Activated T-cell treated with anti-CD3 and anti-CD28 coated beads, Interleukin-2, amount 50 U/mL, for 72 hours (primary cell): ENCODE results near the gene AP3B2. TPM values are rescaled to one million over a fixed set of nuclear protein-coding genes. Genes with fewer than 3 reads are reported as not detected.
"Not testable (repeated sequence)": the region's sequence is repeated elsewhere in the genome, so short reads cannot be mapped to it uniquely, and the experiment has no call there.

Source experiments
- ATAC-seq, 2 donors: fragments of 150-1000 bp; cut with Tn5 transposase; replicated peaks in 1 of 2; 2 replicates each; pipeline ENCODE4 v1.10.0; 2021; ENCODE audit warnings: moderate library complexity in 2 of 2, mild to moderate bottlenecking in 1 of 2
- DNase-seq, 2 donors: peaks; one replicate each; pipeline ENCODE4 v3.0.0; 2021 to 2022; ENCODE audit warnings: mixed read lengths in 1 of 2
- H3K27ac Mint-ChIP-seq: one replicate; pipeline ENCODE4 v1.8.0; 2022; ENCODE audit warnings: mild to moderate bottlenecking, moderate library complexity, mixed read lengths
- H3K27me3 Mint-ChIP-seq: one replicate; pipeline ENCODE4 v1.8.0; 2022; ENCODE audit warnings: low read depth, mixed read lengths
- H3K36me3 Mint-ChIP-seq, 2 donors: one replicate each; pipeline ENCODE4 v1.8.0; 2022; ENCODE audit warnings: mixed read lengths in 2 of 2, mild to moderate bottlenecking in 1 of 2; ENCODE audit not compliant: insufficient read depth in 2 of 2
- H3K4me1 Mint-ChIP-seq: one replicate; pipeline ENCODE4 v1.8.0; 2022; ENCODE audit warnings: low read depth, mixed read lengths
- H3K4me3 Mint-ChIP-seq, 2 donors: one replicate each; pipeline ENCODE4 v1.8.0; 2022; ENCODE audit warnings: mild to moderate bottlenecking in 2 of 2, mixed read lengths in 2 of 2, moderate library complexity in 2 of 2
- H3K9me3 Mint-ChIP-seq, 2 donors: one replicate each; pipeline ENCODE4 v1.8.0; 2022; ENCODE audit warnings: mixed read lengths in 2 of 2
- total RNA-seq, 2 donors: library from RNA; stranded (reverse); gene quantifications; one replicate each; pipeline ENCODE4 v1.2.3, GENCODE V29; 2022

AP3B2 gene
- total RNA-seq, 2 donors from 2014 or later: 1.7 to 7.5 TPM

DNA sequence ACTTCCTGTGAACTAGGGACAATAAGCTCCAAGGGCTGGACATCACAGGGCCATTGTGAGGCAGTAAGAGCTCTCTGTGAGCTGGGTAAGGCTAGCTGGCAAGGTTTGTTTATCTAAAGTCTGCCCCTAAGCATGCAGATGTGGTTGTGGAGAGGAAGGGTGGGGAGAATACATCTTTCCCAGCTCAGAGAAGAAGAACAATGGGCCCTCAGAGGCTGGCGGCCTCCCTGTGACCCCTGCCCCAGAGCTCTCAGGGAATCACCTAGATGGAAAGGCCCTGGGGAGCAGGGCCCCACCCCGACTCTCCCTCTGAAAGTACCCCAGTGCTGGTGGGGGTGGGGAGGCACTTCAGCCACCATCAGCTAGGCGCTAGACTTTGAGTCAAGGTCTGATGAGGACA lies 4.3 kb upstream of the AP3B2 start:
- ATAC-seq (no peak), DNase-seq (no peak)
- H3K36me3 Mint-ChIP-seq: peaks cover 3% of the 10 kb centered on the region in 2 donors
- no peak overlapping the region for H3K4me3 Mint-ChIP-seq
- no peak overlapping the region for H3K27ac Mint-ChIP-seq
- H3K9me3 Mint-ChIP-seq: peaks cover 2 to 3% of the 10 kb centered on the region in 2 donors
- H3K27me3 Mint-ChIP-seq: peaks cover 32% of the 10 kb centered on the region
- H3K4me1 Mint-ChIP-seq: no peaks in the 10 kb centered on the region

DNA sequence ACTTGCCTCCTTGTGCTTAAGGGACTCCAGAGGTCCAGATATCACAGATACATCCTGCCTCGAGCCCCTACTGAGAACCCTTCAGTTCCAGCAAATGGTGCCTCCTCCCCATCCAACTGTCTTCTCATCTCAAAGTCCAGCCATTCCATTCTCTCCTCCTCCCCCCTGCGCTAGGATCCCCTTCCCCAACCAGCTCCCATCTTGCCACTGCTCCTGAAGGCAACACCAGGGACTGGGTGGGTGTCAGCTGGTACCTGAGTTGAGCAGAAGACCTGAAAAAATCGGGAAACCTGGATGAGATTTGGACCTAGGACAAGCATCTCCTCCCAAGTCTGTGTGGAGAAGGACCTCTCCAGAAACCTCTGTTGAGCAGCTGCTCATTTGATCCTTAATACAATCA lies 2.4 kb upstream of the AP3B2 start:
- DNase-seq (no peak), ATAC-seq (no peak)
- Mint-ChIP-seq H3K4me1 (no peaks in the 10 kb centered on the region), H3K27me3 (peaks cover 32% of the 10 kb centered on the region), H3K9me3 (peaks cover 0 to 2% of the 10 kb centered on the region in 2 donors), H3K27ac (no peak overlapping the region), H3K36me3 (peaks cover 0 to 2% of the 10 kb centered on the region in 2 donors), H3K4me3 (no peak overlapping the region)

DNA sequence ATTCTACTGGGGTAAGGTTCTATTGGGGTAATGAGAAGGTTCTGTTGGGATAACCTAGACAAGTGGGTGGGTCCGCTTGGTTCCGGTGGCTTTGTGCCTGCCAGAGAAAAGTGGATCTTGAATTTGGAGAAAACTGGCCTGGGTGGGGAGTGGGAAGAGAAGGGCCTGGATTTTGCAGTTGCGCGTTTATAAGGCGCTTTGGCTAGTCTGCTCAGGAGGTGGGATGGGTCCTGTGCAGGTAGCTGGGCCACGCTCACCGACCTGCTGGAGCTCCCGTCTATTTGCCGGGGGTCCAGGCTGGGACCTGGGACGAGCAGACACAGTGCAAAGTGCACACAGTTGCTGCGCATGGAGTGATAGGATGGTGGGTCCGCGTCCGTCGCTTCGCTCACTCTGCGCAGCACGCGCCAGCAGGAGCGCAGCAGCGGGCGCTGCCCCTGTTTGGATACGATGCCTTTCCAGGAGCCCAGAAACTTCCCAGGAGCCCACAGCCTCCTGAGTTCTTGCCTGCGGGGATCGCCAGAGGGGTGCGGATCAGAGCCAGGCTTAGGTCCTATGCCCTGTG lies 1.3 kb upstream of the AP3B2 start:
- Mint-ChIP-seq H3K36me3 (no peaks in the 10 kb centered on the region), H3K4me1 (no peaks in the 10 kb centered on the region), H3K9me3 (no peaks in the 10 kb centered on the region), H3K27ac (no peak overlapping the region), H3K27me3 (peaks cover 32% of the 10 kb centered on the region), H3K4me3 (peak overlapping the region; percentile 64 to 74)
- DNase-seq: no peak
- ATAC-seq: no peak

DNA sequence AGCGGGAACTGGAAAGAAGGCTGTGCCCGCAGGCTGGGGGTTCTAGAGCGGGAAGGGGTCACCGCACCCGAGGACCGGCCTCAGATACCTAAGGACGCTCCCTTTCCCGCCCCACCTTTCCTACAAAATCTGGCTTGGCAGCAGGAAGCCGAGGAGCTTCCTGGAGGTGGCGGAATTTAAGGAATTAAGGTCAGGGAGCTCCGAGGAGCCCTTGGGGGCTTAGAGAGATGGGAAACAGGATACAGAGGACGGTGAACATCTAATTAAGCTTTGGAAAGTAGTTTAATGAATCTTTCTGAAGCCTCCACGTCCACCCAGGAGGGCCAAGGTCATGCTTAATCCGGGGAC lies 507 bp upstream of the AP3B2 start:
- peak overlapping the region; percentile 73 to 74 for H3K4me3 Mint-ChIP-seq

DNA sequence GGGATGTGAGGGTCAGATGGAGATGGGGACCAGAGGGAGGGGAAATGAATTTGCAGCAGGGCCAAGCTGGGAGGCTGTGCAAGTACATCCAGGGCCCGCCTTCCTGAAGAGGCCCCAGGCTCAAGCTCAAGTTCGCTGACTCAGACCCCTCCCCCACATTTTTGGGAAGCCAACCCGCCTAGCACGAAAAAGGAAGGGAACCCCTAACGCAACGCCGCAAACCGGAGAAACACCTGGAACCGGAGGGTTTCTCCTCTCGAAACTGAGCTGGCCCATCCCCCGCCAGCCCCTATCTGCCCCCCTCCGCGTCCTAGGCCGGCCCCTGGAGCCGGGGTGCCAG lies 624 bp downstream of the AP3B2 start:
- Mint-ChIP-seq H3K4me3 (no peak overlapping the region), H3K4me1 (no peaks in the 10 kb centered on the region), H3K27me3 (peaks cover 23% of the 10 kb centered on the region), H3K9me3 (no peaks in the 10 kb centered on the region), H3K36me3 (no peaks in the 10 kb centered on the region), H3K27ac (no peak overlapping the region)
- DNase-seq: no peak
- ATAC-seq: no peak

More for the DNA sequence above, 507 bp upstream of the AP3B2 start:
- ATAC-seq (no peak), DNase-seq (no peak)
- Mint-ChIP-seq H3K27ac (no peak overlapping the region), H3K4me1 (no peaks in the 10 kb centered on the region), H3K9me3 (no peaks in the 10 kb centered on the region), H3K27me3 (peaks cover 26% of the 10 kb centered on the region), H3K36me3 (no peaks in the 10 kb centered on the region)

DNA sequence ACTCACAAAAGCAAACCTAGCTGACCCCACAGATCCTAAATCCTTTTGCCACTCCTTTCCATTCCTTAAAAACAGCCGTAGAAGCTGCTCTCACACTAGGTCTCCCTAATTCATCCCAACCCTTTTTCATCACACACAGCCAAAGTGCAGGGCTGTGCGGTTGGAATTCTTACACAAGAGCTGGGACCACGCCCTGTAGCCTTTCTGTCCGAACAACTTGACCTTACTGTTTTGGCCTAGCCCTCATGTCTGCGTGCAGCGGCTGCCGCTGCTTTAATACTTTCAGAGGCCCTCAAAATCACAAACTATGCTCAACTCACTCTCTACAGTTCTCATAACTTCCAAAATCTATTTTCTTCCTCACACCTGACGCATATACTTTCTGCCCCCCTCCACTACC lies 3.8 kb downstream of the AP3B2 start:
- not testable (repeated sequence) for H3K4me1 Mint-ChIP-seq, ATAC-seq, H3K4me3 Mint-ChIP-seq, H3K27me3 Mint-ChIP-seq, DNase-seq, H3K27ac Mint-ChIP-seq, H3K36me3 Mint-ChIP-seq, H3K9me3 Mint-ChIP-seq

DNA sequence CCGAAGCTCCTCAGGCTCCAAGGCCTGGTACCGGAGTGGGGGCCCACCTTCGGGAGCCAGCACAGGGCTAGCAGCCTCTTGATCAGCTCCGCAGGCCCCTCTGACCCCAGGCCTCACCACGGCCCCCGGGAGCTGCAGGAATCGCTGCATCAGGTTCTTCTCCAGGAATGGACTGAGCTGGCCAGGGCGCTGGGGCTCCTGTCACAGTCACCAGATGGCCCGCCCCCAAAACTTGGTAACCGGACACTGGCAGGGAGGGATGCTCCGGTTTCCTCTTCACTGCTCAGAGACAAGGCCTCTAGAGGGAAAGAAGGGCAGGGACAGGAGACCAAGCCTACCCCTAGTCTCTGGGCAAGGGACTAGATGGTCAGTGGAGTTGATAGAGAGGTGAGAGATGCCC lies 9.9 kb downstream of the AP3B2 start:
- Mint-ChIP-seq H3K36me3 (no peaks in the 10 kb centered on the region), H3K27ac (no peak overlapping the region), H3K4me3 (no peak overlapping the region), H3K27me3 (no peaks in the 10 kb centered on the region), H3K4me1 (no peaks in the 10 kb centered on the region), H3K9me3 (no peaks in the 10 kb centered on the region)
- ATAC-seq (no peak), DNase-seq (no peak)

DNA sequence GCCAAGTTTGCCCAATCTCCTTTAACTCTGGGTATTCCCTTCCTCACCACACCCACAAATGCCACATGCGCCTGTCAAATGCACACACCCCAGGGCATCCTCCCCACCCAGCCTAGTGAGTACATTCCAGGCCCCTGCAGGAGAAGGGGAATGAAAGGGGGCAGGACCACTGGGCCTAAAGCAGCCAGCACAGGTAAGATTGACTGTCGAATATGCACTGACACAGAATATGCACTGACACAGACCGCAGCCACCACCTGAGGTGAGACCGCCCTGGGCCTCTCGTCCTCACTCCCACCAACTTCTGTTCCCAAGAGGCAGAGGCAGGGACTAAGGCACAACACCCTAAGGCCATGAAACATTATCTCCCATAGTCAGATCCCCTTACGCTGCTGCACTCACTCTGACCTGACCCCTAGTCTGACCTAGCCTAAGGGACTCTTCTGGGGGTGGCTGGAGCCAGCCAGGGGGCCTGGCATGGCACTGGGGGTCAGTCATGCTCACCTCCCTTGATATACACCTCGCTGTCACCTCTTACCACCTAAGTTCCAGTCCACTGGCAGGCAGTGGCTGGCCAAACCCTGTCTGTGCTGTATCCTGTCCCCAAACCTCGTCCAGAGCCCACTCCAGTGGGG lies 10.8 kb downstream of the AP3B2 start:
- Mint-ChIP-seq H3K27me3 (no peaks in the 10 kb centered on the region), H3K4me1 (no peaks in the 10 kb centered on the region)

DNA sequence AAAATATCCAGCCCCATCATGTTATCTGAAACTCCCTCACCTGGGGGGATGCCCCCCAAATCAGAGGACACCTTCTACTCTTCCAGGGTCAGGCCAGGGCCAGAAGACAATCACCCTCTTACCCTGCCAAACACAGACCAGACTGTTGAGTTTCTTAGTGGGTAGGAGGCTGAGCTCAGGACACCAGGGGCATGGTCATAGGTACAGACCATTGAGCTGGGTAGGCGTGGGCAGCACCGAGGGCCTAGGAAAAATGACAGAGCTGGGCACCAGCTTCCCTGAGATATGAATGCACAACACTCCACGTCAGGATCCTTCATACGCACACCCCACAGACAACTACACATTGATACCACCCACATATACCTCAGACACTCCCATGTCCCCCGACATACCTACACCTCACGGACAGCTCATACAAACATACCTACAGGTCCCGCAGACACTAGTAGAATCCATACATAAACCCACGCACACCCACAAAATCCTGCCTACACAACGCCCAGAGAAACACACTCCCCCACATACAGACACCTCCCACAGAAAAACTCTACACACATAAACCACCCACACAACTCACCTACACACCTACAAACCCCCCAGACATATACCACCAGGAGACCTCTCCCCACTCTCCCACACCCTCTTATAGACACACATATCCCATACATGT lies 11.8 kb downstream of the AP3B2 start:
- Mint-ChIP-seq H3K27me3 (no peaks in the 10 kb centered on the region), H3K9me3 (no peaks in the 10 kb centered on the region), H3K4me1 (no peaks in the 10 kb centered on the region), H3K4me3 (no peak overlapping the region), H3K27ac (no peak overlapping the region), H3K36me3 (no peaks in the 10 kb centered on the region)
- DNase-seq (no peak), ATAC-seq (no peak)

More for the DNA sequence above, 10.8 kb downstream of the AP3B2 start:
- Mint-ChIP-seq H3K4me3 (no peak overlapping the region), H3K9me3 (no peaks in the 10 kb centered on the region), H3K27ac (no peak overlapping the region), H3K36me3 (no peaks in the 10 kb centered on the region)
- ATAC-seq: no peak
- DNase-seq: no peak

DNA sequence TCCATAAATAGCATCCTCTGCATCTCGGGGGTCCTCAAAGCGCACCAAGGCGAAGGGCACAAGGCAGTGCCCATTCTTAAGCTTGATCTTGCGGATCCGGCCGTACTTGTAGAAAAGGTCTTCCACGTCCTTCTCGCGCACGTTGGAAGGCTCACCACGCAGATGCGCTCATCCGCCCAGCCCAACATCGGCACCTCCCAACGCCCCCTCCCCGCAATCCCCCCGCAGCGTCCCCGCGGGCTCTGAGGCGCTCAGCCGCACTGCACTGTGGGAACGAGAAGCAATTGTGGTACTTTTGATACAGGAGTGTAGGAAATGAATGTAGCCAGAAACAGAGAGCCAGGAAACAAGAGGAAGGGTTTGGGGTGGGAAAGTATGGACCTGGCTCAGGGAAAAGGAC lies 17.5 kb downstream of the AP3B2 start:
- Mint-ChIP-seq H3K36me3 (no peaks in the 10 kb centered on the region), H3K27me3 (no peaks in the 10 kb centered on the region), H3K4me3 (no peak overlapping the region), H3K4me1 (no peaks in the 10 kb centered on the region), H3K27ac (no peak overlapping the region), H3K9me3 (no peaks in the 10 kb centered on the region)
- ATAC-seq (no peak), DNase-seq (no peak)

DNA sequence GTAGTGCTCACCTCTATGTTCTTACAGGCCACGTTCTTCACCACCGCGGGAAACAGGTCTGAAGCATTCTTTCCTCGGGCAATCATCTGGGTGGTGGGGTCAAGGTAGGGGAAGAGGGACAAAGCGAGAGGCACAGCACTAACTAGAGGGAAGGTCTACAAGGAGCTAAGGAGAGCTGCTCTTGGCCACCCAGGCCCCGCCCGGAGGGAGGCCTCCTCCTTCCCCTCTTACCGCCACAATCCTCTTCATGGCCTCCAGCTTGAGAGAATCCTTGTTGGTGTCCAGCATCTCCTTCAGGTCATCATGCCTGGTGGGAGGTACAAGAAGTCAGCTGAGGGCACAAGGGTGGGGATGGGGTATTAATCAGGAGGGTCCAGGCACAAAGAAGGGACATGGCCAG lies 20.5 kb downstream of the AP3B2 start:
- Mint-ChIP-seq H3K4me1 (no peaks in the 10 kb centered on the region), H3K36me3 (no peaks in the 10 kb centered on the region), H3K9me3 (no peaks in the 10 kb centered on the region), H3K4me3 (no peak overlapping the region), H3K27me3 (peaks cover 14% of the 10 kb centered on the region), H3K27ac (no peak overlapping the region)
- DNase-seq (no peak), ATAC-seq (no peak)

DNA sequence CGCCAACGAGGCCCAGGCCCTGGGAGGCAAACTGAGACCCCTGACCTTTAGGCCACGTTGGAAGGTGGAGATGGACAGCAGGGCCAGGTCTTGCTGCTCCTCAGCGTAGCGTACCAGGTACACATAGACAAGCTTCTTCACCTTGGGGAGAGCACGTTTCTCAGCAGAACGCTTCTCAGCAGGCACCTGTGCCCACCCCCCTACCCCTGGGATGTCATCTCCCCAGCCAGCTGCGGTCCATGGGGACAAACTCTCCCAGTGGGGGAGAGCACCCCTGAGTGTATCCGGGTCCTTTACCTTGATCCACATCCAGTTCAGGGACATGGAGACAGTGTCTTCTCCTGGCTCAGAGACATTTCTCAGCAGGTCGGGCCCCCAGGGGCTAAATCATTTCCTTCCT lies 21.0 kb downstream of the AP3B2 start:
- ATAC-seq (no peak), DNase-seq (no peak)
- H3K4me3 Mint-ChIP-seq: no peak overlapping the region
- H3K36me3 Mint-ChIP-seq: no peaks in the 10 kb centered on the region
- no peaks in the 10 kb centered on the region for H3K9me3 Mint-ChIP-seq
- H3K4me1 Mint-ChIP-seq: no peaks in the 10 kb centered on the region
- H3K27ac Mint-ChIP-seq: no peak overlapping the region
- peaks cover 14% of the 10 kb centered on the region for H3K27me3 Mint-ChIP-seq

DNA sequence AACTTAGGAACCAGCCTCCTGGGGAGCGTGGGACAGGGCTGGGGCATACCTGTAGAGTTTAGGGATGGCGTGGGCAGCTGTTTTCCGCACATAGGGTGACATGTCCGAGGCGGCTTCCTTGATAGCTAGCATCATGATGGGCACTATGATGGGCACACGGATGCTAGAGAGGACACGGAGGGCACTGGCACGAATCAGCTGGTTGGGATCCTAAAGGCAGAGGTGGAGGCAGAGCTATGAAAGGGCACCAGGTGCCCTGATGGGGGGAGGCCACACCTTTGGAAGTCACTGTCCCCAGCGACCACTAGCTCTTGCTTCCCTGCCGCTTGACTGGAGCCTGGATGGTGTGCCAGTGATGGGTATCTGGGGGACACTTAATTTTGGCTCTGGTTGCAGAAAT lies 28.3 kb downstream of the AP3B2 start:
- peak overlapping the region; percentile 90 to 94 for H3K4me3 Mint-ChIP-seq
- DNase-seq: no peak
- H3K4me1 Mint-ChIP-seq: peaks cover 9% of the 10 kb centered on the region
- no peak overlapping the region for H3K27ac Mint-ChIP-seq
- H3K9me3 Mint-ChIP-seq: no peaks in the 10 kb centered on the region
- no peak for ATAC-seq
- peaks cover 20% of the 10 kb centered on the region for H3K27me3 Mint-ChIP-seq
- no peaks in the 10 kb centered on the region for H3K36me3 Mint-ChIP-seq
